ENCODE results near the gene RUNX2.

The RUNX2 gene

GRCh38 chr6:45619994-45620471 lies 291.9 kb downstream of the RUNX2 start:
- POLR2A ChIA-PET, result no interaction called here
- CTCF ChIA-PET, result no interaction called here
- DNase-seq (ENCODE audit: extremely low spot score), result no peak
- TF ChIP-seq ARNT (IDR thresholded peaks at IDR 0.05) (no peak), FOXA1 (IDR thresholded peaks at IDR 0.05) (no peak), TARDBP (IDR thresholded peaks at IDR 0.05) (no peak), ELF4 (IDR thresholded peaks at IDR 0.05) (no peak), ZNF384 (IDR thresholded peaks at IDR 0.05) (no peak), SP1 (IDR thresholded peaks at IDR 0.05) (no peak), LEF1 (IDR thresholded peaks at IDR 0.05; ENCODE audit: borderline replicate concordance) (no peak), SUZ12 (IDR thresholded peaks at IDR 0.05) (no peak), L3MBTL2 (conservative IDR thresholded peaks at IDR 0.05) (no peak), CTBP1 (IDR thresholded peaks at IDR 0.05; ENCODE audit: borderline replicate concordance) (no peak), FOXK2 (IDR thresholded peaks at IDR 0.05) (no peak), FOXM1 (IDR thresholded peaks at IDR 0.05; ENCODE audit: borderline replicate concordance) (no peak), HDGF (IDR thresholded peaks at IDR 0.05; ENCODE audit: borderline replicate concordance) (no peak), NFRKB (IDR thresholded peaks at IDR 0.05) (no peak), BHLHE40 (IDR thresholded peaks at IDR 0.05; ENCODE audit: borderline replicate concordance) (no peak)
- TF ChIP-seq, protein P1, sequence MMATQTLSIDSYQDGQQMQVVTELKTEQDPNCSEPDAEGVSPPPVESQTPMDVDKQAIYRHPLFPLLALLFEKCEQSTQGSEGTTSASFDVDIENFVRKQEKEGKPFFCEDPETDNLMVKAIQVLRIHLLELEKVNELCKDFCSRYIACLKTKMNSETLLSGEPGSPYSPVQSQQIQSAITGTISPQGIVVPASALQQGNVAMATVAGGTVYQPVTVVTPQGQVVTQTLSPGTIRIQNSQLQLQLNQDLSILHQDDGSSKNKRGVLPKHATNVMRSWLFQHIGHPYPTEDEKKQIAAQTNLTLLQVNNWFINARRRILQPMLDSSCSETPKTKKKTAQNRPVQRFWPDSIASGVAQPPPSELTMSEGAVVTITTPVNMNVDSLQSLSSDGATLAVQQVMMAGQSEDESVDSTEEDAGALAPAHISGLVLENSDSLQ (IDR thresholded peaks at IDR 0.05), result no peak

- TF ChIP-seq FOXA1 (IDR thresholded peaks at IDR 0.05) (no peak), FOXK2 (IDR thresholded peaks at IDR 0.05) (no peak), ZNF384 (IDR thresholded peaks at IDR 0.05) (no peak), BHLHE40 (IDR thresholded peaks at IDR 0.05; ENCODE audit: borderline replicate concordance) (no peak), SUZ12 (IDR thresholded peaks at IDR 0.05) (no peak), TARDBP (IDR thresholded peaks at IDR 0.05) (no peak), L3MBTL2 (conservative IDR thresholded peaks at IDR 0.05) (no peak), NFRKB (IDR thresholded peaks at IDR 0.05) (no peak), ELF4 (IDR thresholded peaks at IDR 0.05) (no peak), FOXM1 (IDR thresholded peaks at IDR 0.05; ENCODE audit: borderline replicate concordance) (no peak)
- ChIA-PET CTCF (no interaction called here), POLR2A (no interaction called here)
- no peak for DNase-seq (ENCODE audit: extremely low spot score)
These were observed 296.1 kb downstream of the RUNX2 start for GRCh38 chr6:45624228-45624627.

GRCh38 chr6:45625191-45625664 lies 297.1 kb downstream of the RUNX2 start:
- CTCF ChIA-PET, result no interaction called here
- TF ChIP-seq FOXM1 (IDR thresholded peaks at IDR 0.05; ENCODE audit: borderline replicate concordance), result no peak
- no peak for TF ChIP-seq ZNF384 (IDR thresholded peaks at IDR 0.05)
- TF ChIP-seq HDGF (IDR thresholded peaks at IDR 0.05; ENCODE audit: borderline replicate concordance), result no peak
- TF ChIP-seq LEF1 (IDR thresholded peaks at IDR 0.05; ENCODE audit: borderline replicate concordance), result no peak
- TF ChIP-seq L3MBTL2 (conservative IDR thresholded peaks at IDR 0.05), result no peak
- TF ChIP-seq, protein P1 (IDR thresholded peaks at IDR 0.05), result no peak
- no peak for TF ChIP-seq ELF4 (IDR thresholded peaks at IDR 0.05)
- no peak for TF ChIP-seq FOXA1 (IDR thresholded peaks at IDR 0.05)
- no peak for TF ChIP-seq TARDBP (IDR thresholded peaks at IDR 0.05)
- no peak for TF ChIP-seq CTBP1 (IDR thresholded peaks at IDR 0.05; ENCODE audit: borderline replicate concordance)
- no peak for TF ChIP-seq BHLHE40 (IDR thresholded peaks at IDR 0.05; ENCODE audit: borderline replicate concordance)
- TF ChIP-seq SP1 (IDR thresholded peaks at IDR 0.05), result no peak
- TF ChIP-seq FOXK2 (IDR thresholded peaks at IDR 0.05), result no peak
- no peak for TF ChIP-seq SUZ12 (IDR thresholded peaks at IDR 0.05)
- TF ChIP-seq ARNT (IDR thresholded peaks at IDR 0.05), result no peak
- TF ChIP-seq NFRKB (IDR thresholded peaks at IDR 0.05), result no peak
- no peak for DNase-seq (ENCODE audit: extremely low spot score)
- POLR2A ChIA-PET, result no interaction called here

- TF ChIP-seq HDGF (IDR thresholded peaks at IDR 0.05; ENCODE audit: borderline replicate concordance) (no peak), ELF4 (IDR thresholded peaks at IDR 0.05) (no peak), ARNT (IDR thresholded peaks at IDR 0.05) (no peak), L3MBTL2 (conservative IDR thresholded peaks at IDR 0.05) (no peak)
- TF ChIP-seq, protein P1 (IDR thresholded peaks at IDR 0.05), result no peak
- ChIA-PET CTCF (no interaction called here), POLR2A (no interaction called here)
- no peak for DNase-seq (ENCODE audit: extremely low spot score)
These were observed 298.2 kb downstream of the RUNX2 start for GRCh38 chr6:45626087-45626891.

GRCh38 chr6:45630314-45630713 lies 302.2 kb downstream of the RUNX2 start:
- CTCF ChIA-PET, result no interaction called here
- no peak for TF ChIP-seq FOXM1 (IDR thresholded peaks at IDR 0.05; ENCODE audit: borderline replicate concordance)
- TF ChIP-seq SUZ12 (IDR thresholded peaks at IDR 0.05), result no peak
- TF ChIP-seq, protein P1 (IDR thresholded peaks at IDR 0.05), result no peak
- TF ChIP-seq TARDBP (IDR thresholded peaks at IDR 0.05), result no peak
- POLR2A ChIA-PET, result no interaction called here
- no peak for DNase-seq (ENCODE audit: extremely low spot score)

DNA sequence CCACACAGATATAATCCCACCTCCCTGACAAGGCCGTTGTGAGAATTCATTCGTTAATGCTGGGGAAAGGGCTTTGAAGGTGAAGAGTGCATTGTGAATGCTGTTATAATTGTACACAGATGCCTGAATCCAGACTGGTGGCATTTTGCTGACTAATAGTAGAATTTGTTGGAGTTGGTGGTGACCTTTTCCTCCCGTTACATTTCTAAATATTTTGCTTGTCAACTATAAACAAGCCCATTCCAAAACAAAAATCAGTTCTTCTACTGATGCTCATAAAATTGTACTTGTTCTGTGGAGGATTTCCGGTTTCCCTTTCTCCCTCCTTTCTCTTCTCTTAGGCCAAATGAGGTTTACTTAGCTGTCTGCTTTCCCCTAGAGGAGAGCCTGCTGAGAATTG lies 302.7 kb downstream of the RUNX2 start:
- no peak for DNase-seq (ENCODE audit: extremely low spot score)
- TF ChIP-seq HDGF (IDR thresholded peaks at IDR 0.05; ENCODE audit: borderline replicate concordance) (no peak), ARNT (IDR thresholded peaks at IDR 0.05) (no peak), FOXK2 (IDR thresholded peaks at IDR 0.05) (no peak)
- TF ChIP-seq, protein P1 (IDR thresholded peaks at IDR 0.05), result no peak
- ChIA-PET CTCF (no interaction called here), POLR2A (no interaction called here)

All from HEK293T (cell line).